HG03095 (cell line): ENCODE data around the gene ARID1B.
A peak's percentile ranks its signal among the peaks of the same experiment; 100 is the strongest.

Experiments used
- ATAC-seq: cut with Tn5 transposase; IDR thresholded peaks from one replicate; pipeline ENCODE4 v1.9.1; 2021; ENCODE audit warnings: moderate library complexity; ENCODE audit not compliant: unreplicated experiment

Gene ARID1B

DNA sequence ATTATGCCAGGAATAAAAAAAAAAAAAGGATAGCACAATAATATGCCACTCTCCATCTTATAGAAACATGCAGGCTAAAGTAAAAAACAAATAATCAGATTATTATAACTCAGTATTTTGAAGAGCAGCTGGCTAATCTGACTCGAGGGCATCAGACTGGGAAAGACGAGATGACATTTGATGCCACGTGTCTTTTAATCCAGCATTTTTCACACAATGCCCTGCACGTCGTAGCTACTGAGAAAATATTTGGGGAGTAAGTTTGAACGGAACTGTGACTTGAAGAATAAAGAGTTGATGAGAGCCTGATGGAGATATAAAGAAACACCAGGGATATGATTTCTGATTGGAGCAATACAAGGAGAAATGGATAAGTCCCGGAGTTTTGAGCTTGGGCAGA, 237.7 kb downstream of the ARID1B start:
- ATAC-seq: no peak

DNA sequence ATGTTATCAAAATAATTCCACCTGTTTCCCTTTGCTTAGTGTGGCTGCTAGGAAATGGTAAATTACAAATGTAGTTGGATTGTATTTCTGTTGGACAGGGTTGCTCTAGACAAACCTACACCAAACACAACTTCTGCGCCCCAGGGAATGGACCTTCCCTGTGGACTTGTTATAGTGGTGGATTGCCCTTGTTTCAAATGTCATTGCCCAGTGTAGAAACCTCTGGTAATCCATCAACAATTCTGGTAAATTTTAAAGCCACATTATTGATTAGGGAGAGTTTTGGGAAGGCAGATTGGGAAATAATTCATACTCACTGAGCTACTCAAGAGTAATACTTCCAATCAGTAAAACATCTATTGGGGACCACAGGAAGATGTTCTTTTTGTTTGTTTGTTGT, 239.8 kb downstream of the ARID1B start:
- no peak for ATAC-seq

DNA sequence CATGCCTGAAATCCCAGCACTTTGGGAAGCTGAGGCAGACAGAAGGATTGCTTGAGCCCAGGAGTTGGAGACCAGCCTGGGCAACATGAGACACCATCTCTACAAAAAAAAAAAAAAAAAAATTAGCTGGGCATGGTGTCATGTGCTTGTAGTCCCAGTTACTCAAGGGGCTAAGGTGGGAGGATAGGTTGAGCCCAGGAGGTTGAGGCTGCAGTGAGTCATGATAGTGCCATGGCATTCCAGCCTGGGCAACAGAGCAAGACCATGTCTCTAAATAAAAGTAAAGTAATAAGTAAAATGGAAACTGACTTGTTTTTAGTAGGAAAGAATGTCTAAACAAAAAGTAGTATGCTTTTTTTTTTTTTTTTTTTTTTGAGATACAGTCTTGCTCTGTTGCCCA, 240.7 kb downstream of the ARID1B start:
- no peak for ATAC-seq

DNA sequence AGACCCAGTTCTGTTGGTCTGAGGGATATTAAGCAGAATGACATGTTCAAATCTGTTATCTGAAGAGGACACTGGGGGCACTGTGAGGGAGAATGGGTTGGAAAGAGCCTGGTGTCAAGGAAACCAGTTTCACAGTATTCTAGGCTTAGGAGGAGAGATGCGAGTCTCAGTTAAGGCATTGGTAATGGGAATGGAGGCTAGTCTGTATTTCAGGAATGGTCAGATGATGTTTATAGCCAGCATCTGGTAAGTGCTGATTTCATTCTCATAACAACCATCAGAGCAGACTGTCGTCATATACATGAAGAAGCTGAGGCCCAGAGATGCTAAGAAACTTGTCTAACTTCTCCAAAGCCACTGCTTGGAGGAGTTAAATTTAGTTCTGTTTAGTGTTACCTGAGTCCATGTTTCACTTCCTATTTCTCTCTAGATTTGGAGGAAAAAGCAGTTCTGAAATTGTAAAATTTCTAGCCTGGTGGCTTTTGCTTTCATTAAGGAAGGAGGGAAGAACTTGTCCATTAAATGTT, 242.0 kb downstream of the ARID1B start:
- ATAC-seq: no peak

DNA sequence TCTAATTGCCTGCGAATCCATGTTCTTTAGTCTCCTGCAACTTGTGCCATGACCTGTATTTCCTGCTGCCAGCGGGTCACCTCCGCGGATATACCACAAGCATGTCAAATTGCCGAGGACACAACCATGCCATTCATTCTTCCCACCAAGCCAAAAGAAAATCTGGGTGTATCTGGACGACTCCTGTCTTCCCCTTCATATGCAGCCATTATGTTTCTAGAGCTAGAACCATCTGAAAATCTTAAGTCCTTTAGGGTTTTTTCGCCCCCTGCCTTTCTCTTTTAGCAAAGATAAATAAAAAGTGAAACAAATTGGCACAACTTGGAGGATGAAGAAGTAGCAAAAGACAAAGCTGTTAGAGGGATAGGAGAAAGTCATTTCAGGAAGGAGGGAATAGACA, 242.6 kb downstream of the ARID1B start:
- no peak for ATAC-seq

DNA sequence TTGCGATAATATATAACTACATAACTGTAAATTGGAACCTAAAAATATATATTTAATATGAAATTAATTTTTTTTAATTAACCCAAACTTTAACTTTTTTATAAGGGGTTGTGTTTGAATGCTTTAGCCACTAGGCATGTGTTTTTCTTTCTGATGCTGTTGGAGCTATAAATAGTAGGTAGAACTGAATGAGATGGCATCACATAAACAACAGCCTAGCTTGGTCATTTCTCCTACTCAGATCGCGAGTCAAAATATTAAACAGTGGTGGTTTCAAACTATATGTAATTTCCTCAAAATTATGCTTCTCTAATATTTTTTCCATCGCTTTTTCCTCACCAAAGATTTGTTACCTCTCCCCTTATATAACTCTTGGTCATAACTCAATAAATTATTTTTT, 243.2 kb downstream of the ARID1B start:
- no peak for ATAC-seq

DNA sequence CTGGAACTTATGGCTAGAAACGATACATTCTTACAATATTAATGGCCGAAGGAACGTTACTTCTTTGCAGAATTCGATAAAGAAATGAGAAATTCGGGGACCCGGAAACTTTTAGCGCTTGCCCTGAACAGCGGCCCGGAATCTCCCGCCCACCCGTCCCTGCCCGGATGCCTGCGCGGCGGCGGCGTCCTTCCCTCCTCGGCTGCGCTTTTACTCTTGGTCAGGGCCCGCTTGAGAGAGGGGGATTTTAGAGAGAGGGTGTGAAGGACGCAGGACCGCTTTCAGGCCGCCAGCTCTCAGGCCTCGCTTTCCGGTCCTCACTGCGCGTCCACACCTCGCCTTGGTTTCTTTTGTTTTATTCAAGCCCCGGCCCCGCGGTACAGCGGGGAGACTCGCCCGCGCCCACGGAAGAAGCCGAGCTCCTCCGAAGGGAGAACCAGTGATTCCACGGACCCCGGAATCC, 243.7 kb downstream of the ARID1B start:
- peak; percentile 32 for ATAC-seq

DNA sequence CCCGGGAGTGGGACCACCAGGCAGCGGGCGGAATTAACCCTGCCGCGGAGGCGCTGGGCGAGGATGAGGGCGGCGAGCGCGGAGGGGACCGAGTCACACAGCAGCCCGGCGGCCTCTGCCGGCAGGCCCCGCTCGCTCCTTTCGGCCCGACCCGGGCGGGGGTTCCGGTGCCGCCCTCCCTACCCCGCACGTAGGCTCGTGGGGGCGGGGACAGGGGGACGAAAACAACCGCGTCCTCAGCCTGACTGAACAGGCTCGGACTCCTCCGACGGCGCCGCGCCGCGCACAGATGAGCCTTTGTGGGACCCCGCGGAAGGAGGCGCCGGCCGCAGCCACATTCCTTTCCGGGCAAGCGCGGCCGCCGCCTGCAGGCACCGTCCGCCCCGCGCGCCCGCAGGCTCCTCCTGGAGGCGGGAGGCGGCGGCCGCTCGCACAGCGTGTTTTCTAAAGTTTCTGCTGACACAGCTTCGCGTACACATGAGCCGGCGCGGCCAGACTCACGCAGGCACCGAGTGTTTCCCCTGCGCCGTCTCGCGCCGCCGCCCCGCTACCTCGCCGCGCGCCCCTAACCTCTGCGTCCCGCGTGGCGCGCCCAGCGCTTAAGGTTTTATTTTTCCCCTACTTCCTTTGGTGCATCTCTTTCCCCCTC, 244.3 kb downstream of the ARID1B start:
- ATAC-seq: peak; percentile 77

DNA sequence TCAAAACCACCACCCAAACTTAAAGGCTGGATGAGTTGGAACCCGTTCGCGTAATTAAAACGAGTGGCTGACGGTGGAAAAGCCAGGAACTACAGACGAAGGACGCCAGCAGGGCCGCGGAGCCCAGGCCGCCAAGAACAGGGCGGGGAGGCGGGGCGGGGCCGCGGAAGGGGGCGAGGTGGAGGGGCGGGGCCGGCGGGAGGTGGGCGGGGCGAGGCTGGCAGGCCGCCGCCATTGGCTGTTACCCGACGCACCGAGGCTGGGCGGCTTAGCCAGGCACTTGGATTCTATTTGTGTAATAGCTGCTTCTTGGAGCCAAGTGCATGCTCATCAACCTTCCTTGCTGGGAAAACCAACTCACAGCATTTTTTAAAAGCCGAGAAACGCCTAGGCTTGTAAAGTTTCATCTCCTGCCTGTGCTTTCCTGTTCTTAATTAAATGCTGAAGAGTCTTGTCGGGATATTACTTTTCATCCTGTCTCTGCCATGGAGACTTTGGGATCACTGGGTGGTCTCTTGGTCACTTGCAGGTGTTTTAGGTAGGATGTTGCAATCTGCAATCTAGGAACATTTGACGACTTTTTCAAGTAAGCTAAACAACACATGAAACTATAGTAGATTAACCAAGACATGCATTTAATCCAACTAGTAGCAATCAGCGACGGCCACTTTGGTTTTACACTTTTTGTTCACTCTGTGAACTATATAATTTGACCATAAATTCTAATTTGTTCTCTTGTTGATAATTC, 245.0 kb downstream of the ARID1B start:
- ATAC-seq: peak; percentile 47

DNA sequence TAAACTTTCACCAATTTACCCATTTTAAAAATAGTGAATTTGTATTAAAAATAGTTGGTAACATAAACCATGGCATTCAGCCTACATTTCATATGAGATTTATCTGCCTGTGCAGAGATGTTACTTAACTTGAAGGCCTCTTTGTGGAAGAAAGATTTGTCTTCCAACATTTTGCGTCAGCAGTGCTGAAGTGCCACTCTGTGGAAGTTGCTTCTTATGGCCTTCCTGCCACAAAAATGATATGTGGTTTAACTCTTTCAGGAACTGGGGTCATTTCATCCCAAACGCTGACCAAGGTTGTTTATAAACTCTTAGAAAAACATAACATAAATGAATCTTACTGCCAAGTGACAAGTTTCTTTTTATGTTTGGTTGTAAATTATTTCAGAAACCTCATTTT, 246.8 kb downstream of the ARID1B start:
- no peak for ATAC-seq

DNA sequence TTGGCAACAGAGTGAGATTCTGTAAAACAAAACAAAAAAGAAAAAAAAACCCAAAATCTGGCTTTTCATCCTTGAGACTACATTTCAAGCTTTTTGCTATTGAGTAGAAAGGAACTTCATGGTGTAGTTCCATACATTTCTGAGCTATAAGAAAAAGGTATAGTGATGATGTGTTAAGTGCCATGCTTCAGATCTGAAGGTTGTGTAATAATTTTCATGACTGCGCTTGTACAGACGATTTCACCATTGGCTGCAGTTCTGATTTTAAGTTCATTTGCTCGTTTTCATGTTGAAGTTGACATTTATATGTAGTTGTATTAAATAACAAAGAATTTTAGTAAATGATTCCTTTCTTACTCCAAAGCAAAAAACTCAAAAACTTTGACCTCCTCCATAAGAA, 247.6 kb downstream of the ARID1B start:
- no peak for ATAC-seq

DNA sequence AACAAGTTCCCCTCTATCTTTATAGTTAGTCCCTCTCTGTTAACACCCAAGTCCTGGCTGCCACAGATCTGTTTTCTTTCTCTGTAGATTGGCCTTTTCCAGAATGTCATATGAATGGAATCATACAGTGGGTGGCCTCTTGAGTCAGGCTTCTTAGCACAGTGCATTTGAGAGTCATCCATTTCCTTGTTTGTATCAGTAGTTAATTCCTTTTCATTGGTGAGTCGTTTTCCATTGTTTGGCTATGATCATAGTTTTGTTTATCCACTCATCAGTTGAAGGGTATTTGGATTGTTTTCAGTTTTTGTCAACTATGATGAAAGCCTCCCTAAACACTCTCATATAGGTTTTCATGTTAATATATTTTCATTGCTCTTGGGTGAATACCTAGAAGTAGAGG, 248.3 kb downstream of the ARID1B start:
- no peak for ATAC-seq

DNA sequence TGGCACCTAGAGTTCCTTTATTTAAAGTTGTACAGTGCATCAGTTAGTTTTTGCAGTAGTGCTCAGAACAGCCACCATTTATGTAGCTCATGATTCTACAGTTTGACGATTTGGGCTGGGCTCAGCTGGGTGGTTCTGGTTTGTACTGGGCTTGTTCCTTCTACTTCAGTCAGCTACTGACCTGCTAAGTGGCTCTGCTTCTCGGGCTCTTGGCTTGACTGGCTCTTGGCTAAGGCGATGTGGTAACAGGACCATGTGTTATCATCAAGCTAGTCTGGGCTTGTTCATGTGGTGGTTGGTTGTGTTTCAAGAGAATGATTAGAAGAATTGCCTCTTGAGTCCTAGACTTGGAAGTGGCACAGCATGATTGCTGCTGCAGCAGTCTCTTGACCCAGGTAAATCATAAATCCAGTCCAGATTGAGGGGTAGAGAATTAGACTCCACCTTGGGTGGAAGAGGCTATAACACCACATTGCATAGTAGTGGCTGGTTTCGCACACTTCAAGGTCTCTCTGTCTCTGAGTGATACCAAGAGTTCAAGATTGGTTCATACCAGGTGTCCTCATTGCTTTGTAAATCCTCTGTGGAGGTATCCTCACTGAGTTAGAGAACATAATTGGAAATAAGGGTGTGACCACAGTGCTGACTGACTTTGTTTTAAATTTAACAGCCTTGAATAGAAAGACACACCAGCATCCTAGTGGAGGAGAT, 253.0 kb downstream of the ARID1B start:
- peak; percentile 64 for ATAC-seq

DNA sequence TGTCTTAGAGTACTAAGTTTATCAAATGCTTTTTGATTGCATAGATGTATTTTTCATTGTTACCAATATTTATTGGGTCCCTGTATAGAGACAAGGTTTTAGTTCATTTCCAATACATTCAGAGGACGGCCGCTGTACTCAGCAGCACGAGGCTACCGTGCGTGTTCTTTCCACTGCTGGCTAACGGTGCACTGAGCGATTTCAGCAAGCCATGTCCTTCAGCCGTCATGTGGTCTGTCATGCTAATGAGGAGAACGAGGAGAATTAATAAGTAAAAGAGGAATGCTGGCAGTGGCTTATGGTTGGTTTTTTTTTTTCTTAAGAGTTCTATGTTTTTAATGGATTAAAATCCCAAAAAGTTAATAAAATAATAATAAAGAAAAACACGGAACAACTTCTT, 253.6 kb downstream of the ARID1B start:
- ATAC-seq: no peak

DNA sequence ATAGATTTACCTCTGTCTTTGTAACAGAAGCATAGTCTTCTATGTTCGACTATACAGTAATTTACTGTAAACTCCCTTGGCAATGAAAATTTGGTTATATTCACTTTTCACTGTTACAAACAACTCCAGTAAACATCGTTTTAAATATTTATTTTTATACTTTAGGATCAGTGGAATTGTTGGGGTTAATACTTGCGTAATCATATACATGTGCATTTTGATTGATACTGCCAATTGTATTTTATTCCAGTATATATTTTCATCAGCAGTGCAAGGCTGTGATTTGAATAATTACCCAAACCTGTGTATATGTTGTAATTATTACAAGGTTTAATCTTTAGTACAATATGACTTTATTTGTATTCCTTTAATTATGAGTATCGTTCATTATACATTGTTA, 255.7 kb downstream of the ARID1B start:
- ATAC-seq: no peak

DNA sequence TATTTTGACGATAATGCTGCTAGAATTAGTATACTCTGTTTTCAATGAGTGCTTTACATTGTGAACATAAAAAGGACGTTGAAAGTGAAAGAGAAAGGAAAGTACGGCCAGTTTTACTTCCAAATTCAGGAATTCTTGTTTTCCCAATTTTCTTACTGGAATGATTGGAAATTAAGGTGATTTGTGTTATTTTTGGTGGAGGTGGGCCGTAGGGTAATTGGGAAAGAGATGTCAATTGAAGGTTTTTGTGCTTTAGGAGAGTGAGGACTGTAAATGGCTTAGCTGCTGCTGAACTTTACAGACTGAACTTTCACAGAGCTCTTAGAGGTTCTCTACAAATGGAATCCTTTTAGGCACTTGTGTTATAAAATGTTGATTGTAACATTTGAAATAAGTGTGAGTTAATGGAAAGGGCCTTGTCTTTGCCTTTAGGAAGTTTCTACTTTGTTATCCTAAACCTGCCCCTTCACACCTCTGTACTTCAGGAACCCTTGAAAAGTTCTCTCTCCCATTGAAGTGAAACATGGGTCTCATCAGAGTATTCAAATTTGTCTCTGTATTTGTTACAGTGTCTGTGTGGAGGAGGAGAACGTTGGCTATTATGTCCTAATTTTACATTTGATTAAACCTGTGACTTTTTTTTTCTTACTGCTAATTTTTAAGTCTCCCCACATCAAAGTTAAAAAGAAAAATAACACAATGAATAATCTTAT, 256.4 kb downstream of the ARID1B start:
- ATAC-seq: no peak

DNA sequence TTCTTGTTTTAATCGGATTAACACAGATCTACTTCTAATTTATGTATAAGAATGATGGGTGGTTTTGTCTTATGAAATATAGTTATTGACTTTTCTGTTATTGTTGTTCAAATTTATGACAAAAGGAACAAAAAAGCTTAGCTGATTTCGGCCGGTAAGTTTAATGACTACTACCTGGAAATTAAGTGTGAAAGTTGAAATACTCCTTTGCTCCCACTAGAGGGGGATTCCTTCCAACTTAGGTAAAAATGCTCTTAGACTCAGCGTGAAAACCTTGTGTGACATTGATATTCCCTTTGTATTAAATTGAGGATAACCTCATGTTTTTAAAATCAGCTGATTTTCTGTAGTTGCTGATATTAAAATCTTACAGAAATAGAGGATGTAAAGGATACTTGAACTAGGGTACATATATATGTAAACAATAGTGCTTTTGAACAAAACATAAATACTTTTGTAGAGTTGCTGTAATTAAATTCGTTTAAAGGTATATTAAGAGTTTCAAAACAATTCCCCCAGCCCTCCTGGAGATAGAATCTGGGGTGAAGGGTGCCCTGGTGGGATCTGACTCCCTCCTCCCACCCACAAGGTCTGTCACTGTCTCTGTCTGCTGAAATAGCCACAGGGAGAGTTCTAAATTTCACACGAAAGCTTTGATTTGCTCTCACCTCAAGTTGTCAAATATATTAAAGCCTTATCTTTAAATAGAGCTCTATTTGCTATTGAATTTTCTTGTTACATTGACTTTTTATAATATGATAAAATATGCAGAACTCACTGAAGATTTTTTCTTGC, 257.5 kb downstream of the ARID1B start:
- ATAC-seq: no peak

DNA sequence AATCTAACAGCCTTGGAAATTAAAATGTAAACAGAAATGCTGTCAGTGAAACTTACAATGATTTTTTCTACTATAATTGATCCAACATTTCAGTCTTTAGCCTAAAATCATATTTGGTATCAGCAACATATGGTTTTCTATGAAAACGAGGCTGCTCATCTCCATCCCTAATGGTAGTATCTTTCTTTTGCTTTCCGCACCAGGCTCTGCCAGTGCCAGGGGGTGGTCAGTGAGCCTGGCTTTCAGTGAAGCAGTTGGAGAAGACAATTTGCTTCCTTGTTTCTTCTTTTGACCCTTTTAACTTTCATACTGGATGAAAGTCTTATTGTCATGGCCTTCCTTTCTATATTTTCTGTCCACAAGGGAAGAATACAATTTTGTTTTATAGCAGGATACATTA, 258.4 kb downstream of the ARID1B start:
- ATAC-seq: no peak

DNA sequence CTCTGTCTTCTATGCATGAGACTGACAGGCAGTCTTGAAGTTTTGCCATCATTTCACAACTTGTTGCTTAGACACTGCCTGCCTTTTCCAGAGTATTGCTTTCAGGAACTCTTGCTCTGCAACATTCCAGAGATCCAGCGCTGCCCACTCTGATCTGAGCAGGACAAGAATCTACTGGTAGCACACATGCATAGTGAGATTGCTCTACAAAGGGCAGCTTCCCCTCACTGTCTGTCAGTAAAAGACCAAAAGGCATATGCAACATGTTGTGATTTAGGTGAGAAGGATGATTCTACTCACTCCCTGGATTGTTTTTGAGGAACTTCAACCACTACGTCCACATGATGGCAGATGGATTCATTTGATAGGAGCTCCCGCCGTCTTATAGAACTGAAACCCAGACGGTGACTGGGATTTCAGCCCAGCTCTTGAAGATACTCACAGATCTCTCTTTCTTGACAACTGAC, 259.1 kb downstream of the ARID1B start:
- ATAC-seq: no peak

DNA sequence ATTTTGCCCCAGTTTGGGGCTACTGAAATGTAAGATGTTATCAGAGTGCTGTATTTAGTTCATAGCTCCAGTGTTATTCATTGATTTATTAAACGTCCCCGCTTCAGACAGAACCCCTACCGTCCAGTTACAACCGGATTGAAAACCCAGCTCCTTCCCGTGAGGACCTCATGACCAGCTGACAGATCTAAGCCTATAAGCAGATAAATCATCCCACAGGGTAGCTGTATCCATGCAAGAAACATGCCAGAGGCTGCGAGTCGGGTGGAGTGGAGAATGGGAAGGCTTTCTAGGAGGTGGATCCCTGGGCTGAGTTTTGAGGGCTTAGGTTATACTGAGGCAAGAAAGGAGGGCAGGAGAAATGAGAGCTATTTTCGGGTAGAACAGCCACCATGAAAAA, 260.0 kb downstream of the ARID1B start:
- no peak for ATAC-seq
